Lower leg skin (tissue), 3 donors: ENCODE data around the gene EVPL.

Experiments used
- CTCF ChIP-seq, 3 donors: fragments of 450-650 bp; IDR thresholded peaks; one replicate each; pipeline ENCODE4 v1.5.1; 2016; ENCODE audit warnings: antibody characterized with exemption in 3 of 3, mild to moderate bottlenecking in 3 of 3, moderate library complexity in 2 of 3
- POLR2A ChIP-seq, 2 donors: fragments of 450-650 bp; IDR thresholded peaks; one replicate each; pipeline ENCODE4 v1.6.1; 2016 to 2017; ENCODE audit warnings: antibody characterized with exemption in 2 of 2, mild to moderate bottlenecking in 1 of 2, moderate library complexity in 1 of 2

DNA sequence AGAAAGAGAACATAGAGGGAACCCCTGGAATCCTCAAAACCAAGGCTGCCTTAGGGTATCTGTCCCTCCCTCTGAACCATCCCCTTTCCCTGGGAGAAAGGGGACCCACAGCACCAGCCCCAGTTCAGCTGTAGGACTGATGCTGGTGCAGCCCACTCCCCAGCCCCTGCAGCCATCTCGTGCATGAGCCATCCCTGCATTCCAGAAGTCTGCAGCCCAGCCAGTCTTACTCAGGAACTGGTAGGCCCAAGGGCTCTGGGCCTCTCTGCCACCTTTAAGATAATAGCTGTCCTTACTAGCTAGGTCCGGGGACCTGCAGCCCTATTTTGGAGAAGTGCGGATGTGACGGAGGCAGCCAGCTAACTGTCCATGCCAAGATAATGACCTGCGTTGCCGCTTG lies 6.0 kb upstream of the EVPL start:
- no peak for TF ChIP-seq CTCF (IDR thresholded peaks at IDR 0.05)
- TF ChIP-seq POLR2A (IDR thresholded peaks at IDR 0.05) = no peak
